DND-41 (cell line): ENCODE results near the gene SLC49A4.

Experiments
- ATAC-seq: fragments of 200-7000 bp; cut with Tn5 transposase; 3 replicates; pipeline ENCODE4 v1.9.1; 2021; ENCODE audit warnings: low read depth; ENCODE audit not compliant: insufficient read depth
- DNase-seq: peaks from one replicate; pipeline ENCODE4 v3.0.0-alpha.2; 2020
- H2AFZ ChIP-seq: 2 replicates; pipeline ENCODE4 v1.6.0; 2012; ENCODE audit warnings: low read depth, low read length
- H3K27ac ChIP-seq: 2 replicates; pipeline ENCODE4 v1.5.1; 2012; ENCODE audit warnings: low read length, inconsistent platforms
- H3K27me3 ChIP-seq: fragments of 200-600 bp; sonication (generic); 2 replicates; pipeline ENCODE4 v1.6.0; 2012; ENCODE audit warnings: low read length, mild to moderate bottlenecking, inconsistent platforms; ENCODE audit not compliant: insufficient read depth, poor library complexity
- H3K36me3 ChIP-seq: 2 replicates; pipeline ENCODE4 v1.5.1; 2012; ENCODE audit warnings: low read length, inconsistent platforms; ENCODE audit not compliant: insufficient read depth
- H3K4me1 ChIP-seq: 2 replicates; pipeline ENCODE4 v1.5.1; 2012; ENCODE audit warnings: mild to moderate bottlenecking, low read length; ENCODE audit not compliant: insufficient read depth
- H3K4me2 ChIP-seq: 2 replicates; pipeline ENCODE4 v1.6.0; 2012; ENCODE audit warnings: mild to moderate bottlenecking, moderate library complexity, low read length, inconsistent platforms; ENCODE audit not compliant: insufficient read depth
- H3K4me3 ChIP-seq, 2 experiments: fragments of 200-600 bp in 1 of 2; shearing (Covaris generic) in 1 of 2; 2 replicates each; pipeline ENCODE4 v1.5.1; 2012 to 2016; ENCODE audit warnings: inconsistent platforms in 2 of 2, low read length in 2 of 2, mild to moderate bottlenecking in 2 of 2, low read depth in 1 of 2, moderate library complexity in 1 of 2
- H3K79me2 ChIP-seq: 2 replicates; pipeline ENCODE4 v1.6.0; 2012; ENCODE audit warnings: low read length, inconsistent platforms; ENCODE audit not compliant: insufficient read depth
- H3K9ac ChIP-seq: 2 replicates; pipeline ENCODE4 v1.6.0; 2012; ENCODE audit warnings: low read depth, mild to moderate bottlenecking, inconsistent platforms, low read length, moderate library complexity
- H3K9me3 ChIP-seq: 2 replicates; pipeline ENCODE4 v1.5.1; 2012; ENCODE audit warnings: low read length, moderate library complexity, mild to moderate bottlenecking, inconsistent platforms; ENCODE audit not compliant: insufficient read depth, severe bottlenecking
- H4K20me1 ChIP-seq: 2 replicates; pipeline ENCODE4 v1.6.0; 2012; ENCODE audit warnings: low read length; ENCODE audit not compliant: insufficient read depth
- EZH2 ChIP-seq: IDR thresholded peaks from 3 replicates; pipeline ENCODE4 v1.6.1; 2012; ENCODE audit warnings: borderline replicate concordance, low read depth, mild to moderate bottlenecking, moderate library complexity, low read length, inconsistent platforms; ENCODE audit not compliant: severe bottlenecking
- TF ChIP-seq, protein P1 (sequence below): IDR thresholded peaks from 2 replicates; pipeline ENCODE4 v1.5.1; 2012; ENCODE audit warnings: borderline replicate concordance, low read length, moderate library complexity, mild to moderate bottlenecking; ENCODE audit not compliant: poor library complexity, severe bottlenecking; ENCODE audit errors: extremely low read depth

The SLC49A4 gene

DNA sequence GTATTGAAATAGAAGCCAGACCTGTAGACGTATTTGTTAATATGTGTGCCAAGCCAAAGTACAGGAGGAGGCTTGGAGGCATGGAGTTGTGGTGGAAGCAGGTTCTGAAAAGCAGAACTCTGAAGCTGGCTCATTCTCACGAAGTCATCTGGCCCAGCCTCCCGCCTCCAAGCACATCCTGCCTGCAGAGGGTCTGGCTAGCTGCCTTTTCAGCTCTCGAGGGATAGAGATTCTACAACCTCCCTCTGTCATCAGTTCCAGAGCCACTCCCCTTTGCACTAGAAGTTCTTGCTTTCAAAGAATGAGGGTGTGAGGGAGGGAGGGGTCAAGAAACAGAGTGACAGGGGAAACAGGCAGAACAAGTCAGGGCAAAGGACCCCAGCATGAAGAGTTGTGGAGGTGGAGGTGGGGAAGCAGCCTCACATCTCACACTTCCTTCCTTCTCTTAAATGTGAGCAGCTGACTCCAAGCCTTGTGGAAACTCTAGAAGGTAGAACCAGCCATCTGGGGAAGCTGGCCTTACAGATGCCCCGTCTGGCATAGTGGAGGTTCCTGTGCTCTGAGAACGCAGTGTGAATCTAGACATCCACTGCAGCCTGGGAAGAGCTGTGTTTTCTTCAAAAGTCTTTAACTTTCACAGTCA is 95.3 kb downstream of the SLC49A4 start:
- TF ChIP-seq, protein P1, sequence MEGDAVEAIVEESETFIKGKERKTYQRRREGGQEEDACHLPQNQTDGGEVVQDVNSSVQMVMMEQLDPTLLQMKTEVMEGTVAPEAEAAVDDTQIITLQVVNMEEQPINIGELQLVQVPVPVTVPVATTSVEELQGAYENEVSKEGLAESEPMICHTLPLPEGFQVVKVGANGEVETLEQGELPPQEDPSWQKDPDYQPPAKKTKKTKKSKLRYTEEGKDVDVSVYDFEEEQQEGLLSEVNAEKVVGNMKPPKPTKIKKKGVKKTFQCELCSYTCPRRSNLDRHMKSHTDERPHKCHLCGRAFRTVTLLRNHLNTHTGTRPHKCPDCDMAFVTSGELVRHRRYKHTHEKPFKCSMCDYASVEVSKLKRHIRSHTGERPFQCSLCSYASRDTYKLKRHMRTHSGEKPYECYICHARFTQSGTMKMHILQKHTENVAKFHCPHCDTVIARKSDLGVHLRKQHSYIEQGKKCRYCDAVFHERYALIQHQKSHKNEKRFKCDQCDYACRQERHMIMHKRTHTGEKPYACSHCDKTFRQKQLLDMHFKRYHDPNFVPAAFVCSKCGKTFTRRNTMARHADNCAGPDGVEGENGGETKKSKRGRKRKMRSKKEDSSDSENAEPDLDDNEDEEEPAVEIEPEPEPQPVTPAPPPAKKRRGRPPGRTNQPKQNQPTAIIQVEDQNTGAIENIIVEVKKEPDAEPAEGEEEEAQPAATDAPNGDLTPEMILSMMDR, result no peak
- no peak for TF ChIP-seq EZH2
- no peaks in the 10 kb centered on the region for H3K79me2 ChIP-seq
- H3K9ac ChIP-seq, result no peak overlapping the region
- H4K20me1 ChIP-seq, result no peaks in the 10 kb centered on the region
- no peak overlapping the region for H3K4me3 ChIP-seq
- H3K36me3 ChIP-seq, result no peaks in the 10 kb centered on the region
- H3K9me3 ChIP-seq, result no peaks in the 10 kb centered on the region
- H3K27me3 ChIP-seq, result no peaks in the 10 kb centered on the region
- peak overlapping the region; percentile 40; the same call in 1 of the 2 replicates for H2AFZ ChIP-seq
- peaks cover 14% of the 10 kb centered on the region for H3K4me1 ChIP-seq
- no peak overlapping the region for H3K4me2 ChIP-seq
- peak; percentile 65 for DNase-seq
- H3K27ac ChIP-seq, result no peak overlapping the region
- peak; percentile 90 for ATAC-seq

DNA sequence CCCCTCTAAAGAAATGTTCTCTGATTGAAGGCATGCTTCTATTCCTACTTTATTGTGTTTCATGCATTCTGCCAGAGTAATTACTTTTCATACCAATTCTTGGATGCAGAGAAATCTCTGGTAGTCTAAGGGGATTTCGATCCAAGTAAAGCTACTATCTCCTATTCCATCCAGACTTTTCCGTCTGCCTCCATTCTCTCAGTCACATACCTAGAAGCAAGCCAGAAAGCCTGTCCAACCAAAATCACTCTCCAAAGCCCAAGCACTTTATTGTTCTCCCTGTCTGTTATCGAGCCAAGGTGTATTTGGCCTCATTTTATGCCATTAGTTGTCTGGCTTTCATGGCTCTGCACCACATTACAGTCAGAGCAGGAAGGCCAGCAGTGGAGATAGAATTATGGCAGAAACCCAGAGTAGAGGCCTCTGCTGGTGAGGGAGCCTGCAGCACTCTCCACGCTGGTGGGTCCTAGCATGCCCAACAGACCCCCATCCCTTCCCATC is 95.9 kb downstream of the SLC49A4 start:
- Histone ChIP-seq H3K4me3 (no peak overlapping the region), H3K79me2 (no peaks in the 10 kb centered on the region), H3K27me3 (no peaks in the 10 kb centered on the region), H3K4me2 (no peak overlapping the region), H2AFZ (no peak overlapping the region), H4K20me1 (no peaks in the 10 kb centered on the region), H3K36me3 (no peaks in the 10 kb centered on the region), H3K27ac (no peak overlapping the region), H3K9ac (no peak overlapping the region), H3K4me1 (peaks cover 14% of the 10 kb centered on the region), H3K9me3 (no peaks in the 10 kb centered on the region)
- ATAC-seq (no peak), DNase-seq (no peak)
- TF ChIP-seq EZH2, result no peak
- TF ChIP-seq, protein P1, result no peak

DNA sequence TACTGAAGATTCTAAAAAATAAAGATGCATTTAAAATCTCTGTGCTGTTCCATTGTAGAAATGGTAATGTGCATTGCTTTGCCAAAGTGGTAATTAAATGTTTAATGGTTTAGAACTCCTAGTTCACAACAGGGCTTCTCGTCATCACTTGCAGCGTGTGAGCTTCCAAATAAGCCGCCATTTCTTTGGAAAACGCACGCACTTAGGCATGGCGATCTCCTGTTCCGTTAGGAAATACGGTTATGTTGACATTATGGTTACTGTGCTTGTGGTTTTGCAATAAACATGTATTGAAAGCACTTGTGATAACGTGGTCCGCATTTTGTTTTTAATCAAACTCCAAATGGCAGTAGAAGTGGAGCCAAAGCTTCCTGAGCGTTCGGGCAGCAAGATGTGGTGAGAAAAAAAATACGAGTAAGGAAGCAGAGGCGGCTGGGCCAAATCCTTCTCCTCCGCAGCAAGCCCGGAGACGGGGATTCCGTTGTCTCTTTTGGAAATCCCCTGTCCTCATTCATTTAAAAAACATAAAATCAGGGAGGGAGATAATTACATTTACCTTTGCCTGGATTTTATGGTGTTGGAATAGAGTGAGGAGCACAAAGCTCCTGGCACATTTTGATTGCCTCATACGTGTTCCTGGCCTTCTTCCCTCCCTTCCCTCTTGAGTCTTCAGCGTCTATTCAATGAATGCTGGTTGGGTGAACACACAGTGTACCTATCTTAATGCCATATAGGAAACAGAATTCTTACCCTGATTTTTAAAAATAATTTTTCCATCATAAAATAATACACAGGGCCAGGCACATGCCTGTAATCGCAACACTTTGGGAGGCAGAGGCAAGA is 97.5 kb downstream of the SLC49A4 start:
- no peaks in the 10 kb centered on the region for H4K20me1 ChIP-seq
- TF ChIP-seq, protein P1, result no peak
- no peak for TF ChIP-seq EZH2
- H3K4me3 ChIP-seq, result no peak overlapping the region
- H3K4me1 ChIP-seq, result peaks cover 14% of the 10 kb centered on the region
- no peaks in the 10 kb centered on the region for H3K36me3 ChIP-seq
- no peak overlapping the region for H3K27ac ChIP-seq
- H3K27me3 ChIP-seq, result no peaks in the 10 kb centered on the region
- ATAC-seq, result no peak
- no peak for DNase-seq
- no peak overlapping the region for H2AFZ ChIP-seq
- no peak overlapping the region for H3K9ac ChIP-seq
- no peaks in the 10 kb centered on the region for H3K9me3 ChIP-seq
- H3K4me2 ChIP-seq, result no peak overlapping the region
- no peaks in the 10 kb centered on the region for H3K79me2 ChIP-seq
